ENCODE results near the gene GLRA1.

GLRA1 gene

DNA sequence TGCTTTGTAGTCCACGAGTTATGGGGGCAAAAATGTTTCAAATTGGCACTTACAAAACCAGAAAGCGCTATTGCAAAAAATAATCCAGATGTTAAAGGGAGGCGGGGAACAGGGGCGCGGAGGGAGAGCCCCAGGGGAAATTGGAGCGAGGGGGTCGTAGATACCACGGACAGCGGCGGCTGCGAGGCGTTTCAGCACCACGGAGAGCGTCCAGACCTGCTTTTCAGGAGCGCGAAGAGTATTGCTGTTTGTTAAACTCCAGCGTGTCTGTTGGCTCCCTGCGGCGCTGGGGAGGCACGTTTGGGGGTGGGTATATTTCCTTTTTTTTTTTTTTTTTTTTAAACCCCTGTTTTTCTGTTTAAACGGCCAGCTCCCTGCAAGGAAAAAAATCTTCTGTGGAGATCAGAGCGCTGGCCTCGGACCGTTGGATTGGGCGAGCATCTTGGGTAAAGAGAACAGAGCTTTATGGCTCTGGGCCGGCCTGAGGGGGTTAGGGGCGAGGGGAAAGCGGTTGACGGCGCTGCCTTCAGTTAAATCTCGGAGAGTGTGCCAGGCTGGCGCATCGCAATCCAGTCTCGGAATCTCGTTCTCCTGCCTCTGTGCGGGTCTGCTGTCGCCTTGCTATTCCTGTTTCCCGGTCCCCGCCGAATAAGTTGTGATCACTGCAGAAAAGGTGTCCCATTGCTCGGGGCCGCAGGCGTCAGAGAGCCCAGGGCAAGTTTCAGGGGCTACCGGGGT lies at the start of gene GLRA1:
TSS of gene GLRA1 (minus strand) at position 288 of the 738 bp plus-strand sequence. CDS start 302 bp downstream, outside the sequence.
- DNase-seq = peak; percentile 0

DNA sequence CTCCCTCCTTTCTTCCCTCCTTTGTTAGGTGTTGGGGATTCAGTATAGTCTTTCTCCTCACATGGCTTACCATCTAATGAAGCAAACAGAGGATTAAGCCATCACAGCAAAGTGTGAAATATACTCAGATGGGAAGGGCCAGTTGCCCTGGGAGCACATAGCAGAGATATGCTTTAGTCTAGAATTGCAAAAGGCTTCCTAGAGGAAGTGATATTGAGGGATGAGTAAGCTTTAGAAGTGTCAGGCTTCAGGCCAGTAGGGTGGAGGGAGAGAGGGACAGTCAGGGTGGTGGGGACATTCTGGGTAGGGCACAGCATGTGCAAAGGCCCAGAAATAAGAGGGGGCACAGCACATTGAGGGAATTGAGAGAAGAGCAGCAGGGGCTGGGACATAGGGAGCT lies 46.2 kb upstream of the GLRA1 start:
- DNase-seq = no peak

DNA sequence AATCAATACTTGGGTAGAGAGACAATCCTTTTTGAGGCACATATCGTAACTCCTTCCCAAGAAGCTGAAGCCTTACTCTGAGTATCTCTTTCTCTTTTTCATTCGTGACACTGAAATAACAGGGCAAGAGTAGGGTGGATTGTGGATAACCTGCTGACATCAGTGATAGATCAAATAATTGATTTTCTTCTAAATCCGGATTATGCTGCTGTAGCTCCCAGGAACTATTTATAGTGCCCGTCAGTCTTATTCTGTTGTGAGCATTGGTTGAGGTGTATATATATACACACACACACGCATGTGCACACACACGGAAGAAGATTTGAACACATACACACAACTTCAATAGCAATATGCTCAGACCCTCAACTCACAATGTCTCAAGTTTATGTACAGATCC lies 43.2 kb upstream of the GLRA1 start:
- no peak for DNase-seq

GRCh38 chr5:151966046-151966445 lies 41.4 kb upstream of the GLRA1 start:
- DNase-seq = no peak

DNA sequence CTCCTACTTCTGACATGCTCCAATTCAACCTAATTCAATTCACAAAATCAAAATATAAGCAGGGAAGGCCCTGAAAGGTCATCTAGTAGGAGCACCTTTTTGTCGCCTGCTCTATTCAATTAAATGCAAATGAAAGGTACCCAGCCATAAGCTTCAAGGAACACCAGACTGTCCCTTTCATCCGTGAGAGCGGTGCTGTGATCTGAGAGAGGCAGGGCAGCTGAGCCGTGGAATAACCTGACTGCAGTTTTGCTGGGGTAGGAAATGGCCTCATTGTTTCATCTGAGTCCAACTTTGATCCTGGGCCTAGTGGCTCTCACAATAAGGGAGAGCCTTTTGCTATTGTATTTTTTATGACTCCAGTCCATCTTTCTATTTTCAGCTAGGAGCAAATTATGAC lies 39.8 kb upstream of the GLRA1 start:
- DNase-seq = no peak

- DNase-seq = no peak
Measured at GRCh38 chr5:151961557-151961956, 36.9 kb upstream of the GLRA1 start.

DNA sequence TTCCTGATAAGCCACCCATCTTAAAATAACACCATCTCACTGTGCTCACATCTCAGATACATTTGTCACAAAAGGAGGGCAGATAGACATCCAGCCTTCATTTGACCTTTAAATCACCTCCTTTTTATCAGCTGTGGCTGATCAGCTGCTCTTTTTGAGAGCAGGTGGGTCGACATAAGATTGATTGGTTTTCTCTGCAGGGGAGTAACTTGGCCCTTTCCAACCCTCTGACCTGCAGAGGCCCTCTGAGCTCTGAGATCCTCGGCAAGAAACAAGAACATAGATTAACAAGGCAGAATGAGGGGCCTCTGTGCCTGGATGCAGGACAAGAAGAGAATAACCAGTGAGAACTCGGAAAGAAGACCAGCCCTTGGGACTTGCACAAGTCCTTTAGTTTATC lies 33.5 kb upstream of the GLRA1 start:
- no peak for DNase-seq

- DNase-seq = no peak
Measured at GRCh38 chr5:151956725-151957124, 32.1 kb upstream of the GLRA1 start.

DNA sequence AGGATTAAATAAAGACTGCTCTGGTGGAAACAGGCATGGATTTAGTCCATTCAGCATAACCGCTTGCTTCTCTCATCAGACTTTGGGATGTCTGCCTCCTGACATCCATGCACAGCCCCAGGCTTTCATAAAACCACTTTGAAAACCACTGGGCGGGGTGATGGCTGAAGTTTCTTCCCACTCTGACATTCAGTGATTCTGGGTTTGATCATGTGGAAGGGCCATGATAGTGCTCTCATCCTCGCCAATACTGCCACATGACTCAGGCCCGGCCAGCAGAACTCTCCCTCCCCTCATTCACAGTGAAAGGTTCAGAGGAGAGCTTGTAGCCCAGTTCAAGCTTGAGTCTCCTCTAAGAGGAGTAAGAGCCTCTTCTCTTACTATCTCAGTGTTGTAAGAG lies 29.6 kb upstream of the GLRA1 start:
- DNase-seq = no peak

DNA sequence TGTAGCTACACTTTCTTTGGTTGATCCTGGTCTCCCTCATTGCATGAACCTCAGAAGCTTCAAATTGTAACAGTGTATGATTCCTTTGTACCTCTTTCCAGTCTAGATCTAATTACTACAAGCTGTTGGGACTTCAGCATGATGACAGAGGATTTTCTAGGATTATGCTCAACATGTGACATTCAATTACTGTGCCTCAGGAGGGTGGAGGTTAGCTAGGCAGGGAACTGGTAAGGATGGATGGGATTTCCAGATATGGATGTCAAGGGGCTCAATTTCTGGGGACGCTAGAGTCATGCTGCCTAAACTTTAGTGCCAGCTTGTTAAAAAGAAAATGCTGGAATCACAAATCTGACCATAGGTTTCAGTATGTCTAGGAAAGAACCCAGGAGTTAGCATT lies 29.2 kb upstream of the GLRA1 start:
- no peak for DNase-seq

GRCh38 chr5:151952238-151952637 lies 27.6 kb upstream of the GLRA1 start:
- no peak for DNase-seq

- DNase-seq = no peak
Measured at GRCh38 chr5:151950706-151951105, 26.1 kb upstream of the GLRA1 start.

DNA sequence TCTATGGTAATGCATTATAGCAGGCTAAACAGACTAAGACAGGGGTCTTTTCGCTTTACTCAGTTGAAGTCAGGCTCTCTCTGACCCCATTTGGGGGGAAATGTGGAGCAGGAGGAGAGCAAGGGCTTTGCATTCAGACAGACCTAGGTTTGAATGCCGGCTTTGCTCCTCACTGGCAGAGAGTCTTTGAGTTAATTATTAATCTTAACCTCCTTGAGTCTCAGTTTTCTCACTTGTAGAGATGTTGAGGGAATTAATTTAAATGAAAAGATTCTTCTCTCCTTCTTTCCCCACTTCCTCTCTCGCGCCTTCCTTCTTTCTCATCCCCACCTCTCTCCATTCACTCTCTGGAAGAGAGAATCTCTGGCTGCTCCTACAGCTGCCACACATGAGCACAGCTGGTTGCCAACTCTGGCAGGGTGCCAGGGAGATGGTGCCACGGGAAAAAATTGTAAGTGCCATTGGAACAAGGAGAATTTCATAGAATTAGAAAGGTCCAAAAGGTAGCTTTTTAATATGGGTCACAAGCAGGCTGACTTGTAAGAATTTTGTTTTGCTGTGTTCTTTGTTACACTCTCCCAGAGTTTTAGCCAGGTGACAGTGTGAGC lies 25.2 kb upstream of the GLRA1 start:
- no peak for DNase-seq

DNA sequence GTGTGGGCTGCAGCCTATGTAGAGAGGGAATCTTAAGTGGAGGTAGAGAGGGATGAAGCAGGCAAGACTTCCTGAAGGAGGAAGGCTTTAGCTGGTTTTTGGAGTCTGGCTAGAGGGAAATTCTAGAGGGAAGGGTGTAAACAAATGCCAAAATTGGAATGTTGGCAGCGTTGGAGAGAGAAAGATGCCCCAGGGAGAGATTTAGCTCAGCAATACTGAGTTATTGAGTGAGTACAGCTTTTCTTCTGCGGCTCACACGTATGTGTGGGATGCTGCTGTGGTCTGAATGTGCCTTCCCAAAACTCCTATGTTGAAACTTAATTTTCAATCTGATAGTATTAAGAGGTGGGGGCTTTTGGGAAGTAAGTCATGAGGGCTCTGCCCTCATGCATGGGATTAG lies 24.5 kb upstream of the GLRA1 start:
- no peak for DNase-seq

DNA sequence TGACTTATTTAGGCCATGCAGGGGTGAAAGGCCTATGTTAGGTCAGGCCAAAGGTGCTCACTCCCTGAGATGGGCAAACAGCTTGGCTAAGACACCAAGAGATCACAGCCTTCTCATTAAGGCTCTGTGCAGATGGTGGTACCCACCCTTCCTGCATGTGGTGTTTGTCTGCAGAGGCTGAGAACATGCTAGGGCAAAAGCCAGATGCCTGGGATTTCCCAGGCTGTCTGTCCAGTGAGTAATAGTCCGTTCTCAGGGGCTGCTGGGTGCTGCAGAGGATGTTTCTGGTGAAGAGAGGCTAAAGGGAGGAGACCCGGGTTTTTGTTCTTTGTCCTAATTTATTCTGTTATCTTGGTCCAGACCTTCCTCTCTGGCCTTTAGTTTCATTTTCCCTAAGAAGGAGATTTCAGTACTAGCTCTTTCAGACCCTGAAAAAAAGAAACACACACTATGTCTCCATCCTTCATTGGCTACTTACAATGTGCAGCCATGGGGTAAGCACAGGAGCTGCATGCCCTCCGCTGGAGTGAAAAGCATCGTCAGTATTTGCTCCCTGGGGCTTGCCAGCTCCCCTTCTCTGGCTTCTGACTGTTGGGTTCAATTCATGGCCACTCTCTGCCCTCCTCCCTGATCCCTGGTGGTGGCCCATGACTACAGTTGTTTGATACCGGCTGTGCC lies 23.4 kb upstream of the GLRA1 start:
- DNase-seq = no peak

DNA sequence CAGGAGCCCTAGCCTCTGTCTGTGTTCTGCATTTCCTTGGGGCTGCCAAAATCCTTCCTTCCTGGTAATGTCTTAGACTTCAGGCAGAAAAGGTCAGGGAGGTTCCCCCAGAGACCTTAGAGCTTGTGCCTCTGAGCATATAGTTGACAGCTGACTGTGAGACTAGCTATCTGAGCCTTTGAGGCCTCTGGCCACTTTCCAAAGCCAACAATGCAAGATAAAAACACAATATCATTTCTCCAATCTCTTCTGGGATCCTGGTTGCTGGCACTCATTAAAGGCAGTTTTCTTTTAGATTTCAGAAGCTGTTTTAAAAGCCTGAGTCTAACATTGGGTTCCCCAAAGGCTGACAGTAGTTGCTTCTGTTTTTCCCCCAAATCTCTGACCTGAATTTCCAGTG lies 13.2 kb upstream of the GLRA1 start:
- no peak for DNase-seq

GRCh38 chr5:151935135-151935695 lies 10.6 kb upstream of the GLRA1 start:
- no peak for DNase-seq

DNA sequence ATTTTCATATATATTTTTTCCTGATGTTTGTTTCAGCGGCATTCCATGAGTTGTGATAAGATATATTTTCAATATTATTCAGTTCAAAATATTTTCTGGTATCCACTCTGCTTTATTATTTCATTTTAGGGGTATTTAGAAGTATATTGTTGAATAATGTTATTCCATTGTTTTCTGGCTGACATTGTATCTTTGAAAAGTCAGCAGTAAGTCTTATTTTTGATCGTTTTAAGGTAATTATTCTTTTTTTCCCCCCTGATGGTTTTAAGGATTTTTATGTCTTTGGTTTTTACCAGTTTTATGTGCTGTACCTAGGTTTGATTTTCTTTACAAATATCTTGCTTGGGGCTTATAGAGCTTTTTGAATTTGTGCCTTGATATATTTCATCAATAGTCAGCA lies 6.6 kb upstream of the GLRA1 start:
- no peak for DNase-seq

- DNase-seq = no peak
Measured at GRCh38 chr5:151926188-151926587, 1.5 kb upstream of the GLRA1 start.

- DNase-seq = no peak
Measured at GRCh38 chr5:151925340-151925739, 689 bp upstream of the GLRA1 start.

DNA sequence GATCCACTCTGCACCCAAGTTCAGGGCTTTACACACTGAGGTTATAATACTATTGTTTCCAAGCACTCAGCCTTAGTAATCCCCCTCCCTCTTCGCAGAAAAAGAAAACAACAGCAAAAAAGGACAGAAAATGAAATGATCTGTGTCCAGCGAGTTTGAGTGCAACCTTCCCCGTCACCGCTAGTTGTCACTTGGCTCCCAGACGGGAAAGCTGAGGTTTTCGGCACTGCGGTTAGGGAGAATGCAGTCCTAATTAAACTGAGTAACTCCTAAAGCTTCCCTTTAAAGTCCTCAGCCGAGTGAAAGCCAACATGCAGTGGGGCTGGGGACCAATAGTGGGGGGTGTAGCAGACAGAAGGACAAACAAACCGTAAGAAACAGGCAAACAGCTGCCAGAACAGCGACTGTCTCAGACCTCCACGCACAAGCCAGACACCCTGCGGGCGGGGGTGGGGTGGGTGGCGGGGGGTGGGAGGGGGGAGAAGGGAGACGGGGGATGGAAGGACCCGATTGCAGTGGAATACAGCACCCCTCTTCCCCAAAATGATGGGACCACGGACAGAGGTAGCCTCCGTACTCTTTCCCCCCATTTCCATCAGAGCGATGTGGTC lies 680 bp downstream of the GLRA1 start:
- DNase-seq = no peak

DNA sequence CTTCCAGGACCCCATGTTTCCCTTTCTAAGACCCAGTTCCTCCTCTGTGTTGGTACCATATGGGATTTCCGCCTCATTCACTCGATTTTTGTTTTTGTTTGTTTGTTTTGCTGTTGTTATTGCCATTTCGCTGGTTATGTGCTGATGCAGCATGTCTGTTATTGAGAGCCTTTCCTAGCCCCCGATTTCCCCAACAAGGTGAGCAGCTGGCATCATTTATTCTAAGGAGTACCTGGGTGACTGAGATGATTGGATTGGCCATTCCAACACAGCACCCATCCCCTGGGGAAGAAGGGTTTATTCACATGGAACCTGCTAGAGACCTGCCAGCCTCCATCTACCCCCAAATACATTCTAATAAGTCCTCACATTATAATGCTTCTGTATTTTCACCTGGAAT lies 2.7 kb downstream of the GLRA1 start:
- DNase-seq = no peak

DNA sequence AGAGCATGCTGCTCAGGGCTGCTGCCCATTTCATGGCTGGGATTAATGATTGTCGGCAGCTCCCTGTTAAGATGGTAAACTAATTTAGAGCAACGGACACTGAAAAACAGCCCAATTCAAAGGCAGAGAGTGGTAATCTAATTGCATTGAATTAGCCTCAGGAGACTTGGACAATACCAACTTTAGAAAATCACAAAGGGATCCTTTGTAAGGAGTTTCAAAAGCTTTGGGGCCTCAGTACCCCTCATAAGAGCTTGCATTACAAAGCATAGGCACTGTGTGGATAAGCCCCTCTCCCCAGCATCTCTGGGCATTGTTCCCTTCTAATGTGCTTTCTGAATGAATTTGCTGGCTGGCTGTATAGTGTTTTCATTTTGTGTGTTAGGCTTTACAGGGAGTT lies 6.7 kb downstream of the GLRA1 start:
- DNase-seq = no peak

- DNase-seq = no peak
Measured at GRCh38 chr5:151913425-151913824, 11.2 kb downstream of the GLRA1 start.
